Measurements from ENCODE around the gene KIF26B. TPM values are rescaled to one million over a fixed set of nuclear protein-coding genes. Genes with fewer than 3 reads are reported as not detected.
"Not testable (repeated sequence)": the region's sequence is repeated elsewhere in the genome, so short reads cannot be mapped to it uniquely, and the experiment has no call there.

KIF26B gene
- polyA plus RNA-seq, 2 donors: 0.04 to 0.12 TPM

DNA sequence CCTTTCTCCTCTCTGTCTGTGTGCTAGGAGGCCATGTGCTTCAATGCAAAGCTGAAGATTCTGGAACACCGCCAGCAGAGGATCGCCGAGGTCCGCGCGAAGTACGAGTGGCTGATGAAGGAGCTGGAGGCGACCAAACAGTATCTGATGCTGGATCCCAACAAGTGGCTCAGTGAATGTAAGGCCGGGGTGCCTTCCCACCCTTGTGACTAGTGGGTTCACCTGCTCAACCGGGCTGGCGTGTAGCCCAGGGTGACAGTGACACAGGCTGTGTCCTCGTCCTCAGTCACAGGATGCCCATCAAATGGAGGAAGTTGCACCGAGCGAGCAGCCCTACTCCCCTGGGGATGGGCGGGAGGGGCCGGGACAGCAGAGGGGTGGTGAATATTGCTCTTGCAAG, 544.1 kb downstream of the KIF26B start:
- Histone ChIP-seq H3K9me3 (ENCODE audit: control insufficient read depth in 2 of 2, insufficient read depth in 1 of 2, low read depth in 1 of 2, low read length in 1 of 2) (peaks cover 0 to 3% of the 10 kb centered on the region in 2 donors), H3K27me3 (ENCODE audit: control insufficient read depth in 1 of 2, insufficient read depth in 2 of 2, low read length in 2 of 2) (no peaks in the 10 kb centered on the region), H3K27ac (ENCODE audit: low read depth in 2 of 2, low read length in 1 of 2) (no peak overlapping the region), H3K36me3 (ENCODE audit: control insufficient read depth in 2 of 2, insufficient read depth in 2 of 2, low read length in 1 of 2) (peaks cover 0 to 3% of the 10 kb centered on the region in 2 donors), H3K4me3 (ENCODE audit: low read depth in 1 of 2, low read length in 2 of 2) (no peak overlapping the region), H3K4me1 (ENCODE audit: control insufficient read depth in 2 of 2, insufficient read depth in 2 of 2, low read length in 1 of 2) (peaks cover 0 to 2% of the 10 kb centered on the region in 2 donors)
- WGBS, 2 donors: 87 to 89% methylated on average over 16 of the region's 16 CpGs

- Histone ChIP-seq H3K27ac (ENCODE audit: low read depth in 2 of 2, low read length in 1 of 2) (no peak overlapping the region), H3K27me3 (ENCODE audit: control insufficient read depth in 1 of 2, insufficient read depth in 2 of 2, low read length in 2 of 2) (no peaks in the 10 kb centered on the region), H3K9me3 (ENCODE audit: control insufficient read depth in 2 of 2, insufficient read depth in 1 of 2, low read depth in 1 of 2, low read length in 1 of 2) (peaks cover under 1 to 3% of the 10 kb centered on the region in 2 donors), H3K4me1 (ENCODE audit: control insufficient read depth in 2 of 2, insufficient read depth in 2 of 2, low read length in 1 of 2) (peaks cover 0 to 4% of the 10 kb centered on the region in 2 donors), H3K4me3 (ENCODE audit: low read depth in 1 of 2, low read length in 2 of 2) (no peak overlapping the region), H3K36me3 (ENCODE audit: control insufficient read depth in 2 of 2, insufficient read depth in 2 of 2, low read length in 1 of 2) (peaks cover 0 to 3% of the 10 kb centered on the region in 2 donors)
- WGBS, 2 donors: 93 to 96% methylated on average over 13 of the region's 13 CpGs
Observed at GRCh38 chr1:245700631-245701030, 545.8 kb downstream of the KIF26B start.

- Histone ChIP-seq H3K27me3 (ENCODE audit: control insufficient read depth in 1 of 2, insufficient read depth in 2 of 2, low read length in 2 of 2) (no peaks in the 10 kb centered on the region), H3K27ac (ENCODE audit: low read depth in 2 of 2, low read length in 1 of 2) (no peak overlapping the region), H3K36me3 (ENCODE audit: control insufficient read depth in 2 of 2, insufficient read depth in 2 of 2, low read length in 1 of 2) (peaks cover 0 to 3% of the 10 kb centered on the region in 2 donors), H3K4me3 (ENCODE audit: low read depth in 1 of 2, low read length in 2 of 2) (no peak overlapping the region), H3K9me3 (ENCODE audit: control insufficient read depth in 2 of 2, insufficient read depth in 1 of 2, low read depth in 1 of 2, low read length in 1 of 2) (peaks cover 3% of the 10 kb centered on the region in 2 donors), H3K4me1 (ENCODE audit: control insufficient read depth in 2 of 2, insufficient read depth in 2 of 2, low read length in 1 of 2) (peaks cover 0 to 4% of the 10 kb centered on the region in 2 donors)
- 81 to 86% methylated on average over 7 of the region's 7 CpGs for WGBS, 2 donors
Observed at GRCh38 chr1:245701631-245702030, 546.8 kb downstream of the KIF26B start.

GRCh38 chr1:245702346-245702745, 547.6 kb downstream of the KIF26B start:
- Histone ChIP-seq H3K9me3 (ENCODE audit: control insufficient read depth in 2 of 2, insufficient read depth in 1 of 2, low read depth in 1 of 2, low read length in 1 of 2) (peaks cover 3% of the 10 kb centered on the region in 2 donors), H3K4me3 (ENCODE audit: low read depth in 1 of 2, low read length in 2 of 2) (no peak overlapping the region), H3K4me1 (ENCODE audit: control insufficient read depth in 2 of 2, insufficient read depth in 2 of 2, low read length in 1 of 2) (peaks cover 0 to 4% of the 10 kb centered on the region in 2 donors), H3K27ac (ENCODE audit: low read depth in 2 of 2, low read length in 1 of 2) (no peak overlapping the region), H3K36me3 (ENCODE audit: control insufficient read depth in 2 of 2, insufficient read depth in 2 of 2, low read length in 1 of 2) (peaks cover 0 to 3% of the 10 kb centered on the region in 2 donors), H3K27me3 (ENCODE audit: control insufficient read depth in 1 of 2, insufficient read depth in 2 of 2, low read length in 2 of 2) (no peaks in the 10 kb centered on the region)
- 97% methylated on average over 13 of the region's 13 CpGs for WGBS, 2 donors

GRCh38 chr1:245704341-245704740, 549.6 kb downstream of the KIF26B start:
- Histone ChIP-seq H3K27ac (ENCODE audit: low read depth in 2 of 2, low read length in 1 of 2) (peak overlapping the region in 1 of 2 donors; percentile 15), H3K36me3 (ENCODE audit: control insufficient read depth in 2 of 2, insufficient read depth in 2 of 2, low read length in 1 of 2) (peaks cover 0 to 3% of the 10 kb centered on the region in 2 donors), H3K9me3 (ENCODE audit: control insufficient read depth in 2 of 2, insufficient read depth in 1 of 2, low read depth in 1 of 2, low read length in 1 of 2) (peaks cover 0 to 3% of the 10 kb centered on the region in 2 donors), H3K4me1 (ENCODE audit: control insufficient read depth in 2 of 2, insufficient read depth in 2 of 2, low read length in 1 of 2) (peaks cover 0 to 4% of the 10 kb centered on the region in 2 donors), H3K4me3 (ENCODE audit: low read depth in 1 of 2, low read length in 2 of 2) (no peak overlapping the region), H3K27me3 (ENCODE audit: control insufficient read depth in 1 of 2, insufficient read depth in 2 of 2, low read length in 2 of 2) (no peaks in the 10 kb centered on the region)
- 54 to 67% methylated on average over 6 of the region's 6 CpGs for WGBS, 2 donors

- peak overlapping the region in 1 of 2 donors; percentile 15 for H3K27ac ChIP-seq (ENCODE audit: low read depth in 2 of 2, low read length in 1 of 2)
- H3K4me1 ChIP-seq (ENCODE audit: control insufficient read depth in 2 of 2, insufficient read depth in 2 of 2, low read length in 1 of 2): peaks cover 0 to 6% of the 10 kb centered on the region in 2 donors
- WGBS, 2 donors: 53 to 65% methylated on average over 7 of the region's 7 CpGs
- H3K36me3 ChIP-seq (ENCODE audit: control insufficient read depth in 2 of 2, insufficient read depth in 2 of 2, low read length in 1 of 2): peaks cover 0 to 3% of the 10 kb centered on the region in 2 donors
- no peaks in the 10 kb centered on the region for H3K27me3 ChIP-seq (ENCODE audit: control insufficient read depth in 1 of 2, insufficient read depth in 2 of 2, low read length in 2 of 2)
- H3K9me3 ChIP-seq (ENCODE audit: control insufficient read depth in 2 of 2, insufficient read depth in 1 of 2, low read depth in 1 of 2, low read length in 1 of 2): peaks cover 0 to 3% of the 10 kb centered on the region in 2 donors
- no peak overlapping the region for H3K4me3 ChIP-seq (ENCODE audit: low read depth in 1 of 2, low read length in 2 of 2)
Observed at GRCh38 chr1:245704765-245705164, 550.0 kb downstream of the KIF26B start.

DNA sequence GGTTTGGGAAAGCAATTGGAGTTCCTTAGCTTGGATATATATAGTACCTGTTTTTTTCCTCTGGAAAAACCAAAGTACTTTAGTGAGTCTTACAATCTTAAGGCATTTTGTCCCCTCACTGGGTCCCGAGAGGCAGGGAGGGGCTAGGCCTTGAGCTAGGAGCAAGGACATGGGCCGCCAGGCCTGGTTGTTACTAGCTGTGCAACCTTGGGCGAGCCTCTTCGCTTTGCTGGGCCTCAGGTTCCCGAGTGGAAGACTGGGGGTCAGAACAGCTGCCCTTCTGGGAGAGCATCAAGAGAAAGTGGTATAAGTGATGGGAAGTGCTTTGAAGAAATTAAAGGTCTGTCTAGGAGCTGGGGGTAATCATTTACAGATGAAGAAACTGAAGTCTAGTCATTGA, 553.2 kb downstream of the KIF26B start:
- Histone ChIP-seq H3K4me3 (ENCODE audit: low read depth in 1 of 2, low read length in 2 of 2) (no peak overlapping the region), H3K4me1 (ENCODE audit: control insufficient read depth in 2 of 2, insufficient read depth in 2 of 2, low read length in 1 of 2) (peaks cover 7 to 9% of the 10 kb centered on the region in 2 donors), H3K27me3 (ENCODE audit: control insufficient read depth in 1 of 2, insufficient read depth in 2 of 2, low read length in 2 of 2) (no peaks in the 10 kb centered on the region), H3K36me3 (ENCODE audit: control insufficient read depth in 2 of 2, insufficient read depth in 2 of 2, low read length in 1 of 2) (peaks cover 0 to 3% of the 10 kb centered on the region in 2 donors), H3K9me3 (ENCODE audit: control insufficient read depth in 2 of 2, insufficient read depth in 1 of 2, low read depth in 1 of 2, low read length in 1 of 2) (peaks cover 0 to 3% of the 10 kb centered on the region in 2 donors), H3K27ac (ENCODE audit: low read depth in 2 of 2, low read length in 1 of 2) (no peak overlapping the region)
- WGBS, 2 donors: 92 to 94% methylated on average over 5 of the region's 5 CpGs

- no peak overlapping the region for H3K27ac ChIP-seq (ENCODE audit: low read depth in 2 of 2, low read length in 1 of 2)
- H3K36me3 ChIP-seq (ENCODE audit: control insufficient read depth in 2 of 2, insufficient read depth in 2 of 2, low read length in 1 of 2): no peaks in the 10 kb centered on the region
- no peaks in the 10 kb centered on the region for H3K27me3 ChIP-seq (ENCODE audit: control insufficient read depth in 1 of 2, insufficient read depth in 2 of 2, low read length in 2 of 2)
- H3K4me3 ChIP-seq (ENCODE audit: low read depth in 1 of 2, low read length in 2 of 2): no peak overlapping the region
- H3K4me1 ChIP-seq (ENCODE audit: control insufficient read depth in 2 of 2, insufficient read depth in 2 of 2, low read length in 1 of 2): peaks cover 5 to 7% of the 10 kb centered on the region in 2 donors
- no peaks in the 10 kb centered on the region for H3K9me3 ChIP-seq (ENCODE audit: control insufficient read depth in 2 of 2, insufficient read depth in 1 of 2, low read depth in 1 of 2, low read length in 1 of 2)
- 57 to 63% methylated on average over 30 of the region's 30 CpGs for WGBS, 2 donors
Observed at GRCh38 chr1:245710961-245711903, 556.4 kb downstream of the KIF26B start.

- H3K36me3 ChIP-seq (ENCODE audit: control insufficient read depth in 2 of 2, insufficient read depth in 2 of 2, low read length in 1 of 2); H3K4me3 ChIP-seq (ENCODE audit: low read depth in 1 of 2, low read length in 2 of 2); H3K4me1 ChIP-seq (ENCODE audit: control insufficient read depth in 2 of 2, insufficient read depth in 2 of 2, low read length in 1 of 2); H3K27ac ChIP-seq (ENCODE audit: low read depth in 2 of 2, low read length in 1 of 2); H3K27me3 ChIP-seq (ENCODE audit: control insufficient read depth in 1 of 2, insufficient read depth in 2 of 2, low read length in 2 of 2); H3K9me3 ChIP-seq (ENCODE audit: control insufficient read depth in 2 of 2, insufficient read depth in 1 of 2, low read depth in 1 of 2, low read length in 1 of 2): not testable (repeated sequence)
- WGBS, 2 donors: 90 to 95% methylated on average over 3 of the region's 3 CpGs
Observed at GRCh38 chr1:245714027-245714426, 559.2 kb downstream of the KIF26B start.
